C4-2B (cell line): Measurements from ENCODE around the gene UMAD1.

Source experiments
- ZFX ChIP-seq: fragments of 450-650 bp; IDR thresholded peaks from 2 replicates; pipeline ENCODE4 v1.6.1; 2017
- TF ChIP-seq, protein P1 (sequence below): fragments of 450-650 bp; conservative IDR thresholded peaks from 2 replicates; pipeline ENCODE4 v1.5.1; 2017; ENCODE audit warnings: mild to moderate bottlenecking

DNA sequence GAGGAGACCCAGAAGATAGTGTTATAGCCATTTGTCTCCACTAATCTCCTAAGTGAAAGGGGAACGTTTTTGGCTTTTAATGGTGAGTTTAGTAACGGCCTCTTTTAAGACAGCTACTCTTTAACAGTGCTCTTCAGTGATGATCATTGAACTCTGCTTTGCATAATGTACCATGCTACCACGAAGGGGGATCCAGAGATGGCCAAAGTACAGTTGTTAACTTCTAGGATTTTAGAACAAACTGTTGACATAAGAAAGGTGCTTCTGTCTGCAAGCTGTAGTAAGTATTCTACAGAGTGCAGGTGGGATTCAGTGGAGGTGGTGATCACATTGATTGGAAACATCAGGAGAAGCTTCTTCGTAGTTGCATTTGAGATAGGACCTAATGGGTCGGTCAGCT lies 192.0 kb downstream of the UMAD1 start:
- TF ChIP-seq, protein P1, sequence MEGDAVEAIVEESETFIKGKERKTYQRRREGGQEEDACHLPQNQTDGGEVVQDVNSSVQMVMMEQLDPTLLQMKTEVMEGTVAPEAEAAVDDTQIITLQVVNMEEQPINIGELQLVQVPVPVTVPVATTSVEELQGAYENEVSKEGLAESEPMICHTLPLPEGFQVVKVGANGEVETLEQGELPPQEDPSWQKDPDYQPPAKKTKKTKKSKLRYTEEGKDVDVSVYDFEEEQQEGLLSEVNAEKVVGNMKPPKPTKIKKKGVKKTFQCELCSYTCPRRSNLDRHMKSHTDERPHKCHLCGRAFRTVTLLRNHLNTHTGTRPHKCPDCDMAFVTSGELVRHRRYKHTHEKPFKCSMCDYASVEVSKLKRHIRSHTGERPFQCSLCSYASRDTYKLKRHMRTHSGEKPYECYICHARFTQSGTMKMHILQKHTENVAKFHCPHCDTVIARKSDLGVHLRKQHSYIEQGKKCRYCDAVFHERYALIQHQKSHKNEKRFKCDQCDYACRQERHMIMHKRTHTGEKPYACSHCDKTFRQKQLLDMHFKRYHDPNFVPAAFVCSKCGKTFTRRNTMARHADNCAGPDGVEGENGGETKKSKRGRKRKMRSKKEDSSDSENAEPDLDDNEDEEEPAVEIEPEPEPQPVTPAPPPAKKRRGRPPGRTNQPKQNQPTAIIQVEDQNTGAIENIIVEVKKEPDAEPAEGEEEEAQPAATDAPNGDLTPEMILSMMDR = no peak
- no peak for TF ChIP-seq ZFX
